Skeletal muscle cell (primary cell): ENCODE measurements around the gene HDAC10.
"Not testable (repeated sequence)": the region's sequence is repeated elsewhere in the genome, so short reads cannot be mapped to it uniquely, and the experiment has no call there.

ENCODE experiments used
- DNase-seq: peaks from one replicate; pipeline ENCODE4 v3.0.0-alpha.2; 2010; ENCODE audit warnings: low read depth
- H3K4me3 ChIP-seq: 2 replicates; pipeline ENCODE4 v1.5.1; 2011; ENCODE audit warnings: low read depth, mild to moderate bottlenecking, control low read depth, low read length, moderate library complexity

The HDAC10 gene

DNA sequence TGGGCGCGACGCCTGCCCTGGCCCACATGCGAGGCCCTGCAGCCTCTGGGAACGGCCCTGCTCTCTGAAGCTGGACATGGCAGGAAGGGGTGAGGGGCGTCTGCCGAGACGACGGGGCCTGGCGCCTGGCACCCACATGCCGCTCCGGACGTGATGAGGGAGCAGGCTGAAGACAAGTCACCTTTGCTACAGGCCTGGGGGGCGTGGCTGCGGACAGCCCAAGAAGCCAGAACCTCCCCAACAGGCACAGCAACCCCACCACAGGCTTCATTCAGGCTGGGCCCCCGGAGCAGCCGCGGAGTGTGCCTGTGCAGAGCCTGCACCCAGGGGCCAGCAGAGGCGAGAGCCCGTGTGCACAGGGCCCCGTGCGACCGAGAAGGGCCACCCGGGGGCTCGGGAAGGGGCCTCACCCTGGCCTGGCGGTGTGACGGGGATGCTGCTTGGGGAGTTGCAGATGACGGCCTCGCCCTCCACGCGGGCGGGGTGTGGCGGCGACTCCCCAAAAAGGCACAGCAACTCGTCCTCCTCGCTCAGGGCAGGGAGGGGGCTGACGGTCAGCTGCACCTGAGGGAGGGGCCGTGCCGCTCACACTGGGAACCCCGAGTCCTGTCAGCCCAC is 35.7 kb upstream of the HDAC10 start:
- DNase-seq: no peak
- H3K4me3 ChIP-seq: no peak overlapping the region

DNA sequence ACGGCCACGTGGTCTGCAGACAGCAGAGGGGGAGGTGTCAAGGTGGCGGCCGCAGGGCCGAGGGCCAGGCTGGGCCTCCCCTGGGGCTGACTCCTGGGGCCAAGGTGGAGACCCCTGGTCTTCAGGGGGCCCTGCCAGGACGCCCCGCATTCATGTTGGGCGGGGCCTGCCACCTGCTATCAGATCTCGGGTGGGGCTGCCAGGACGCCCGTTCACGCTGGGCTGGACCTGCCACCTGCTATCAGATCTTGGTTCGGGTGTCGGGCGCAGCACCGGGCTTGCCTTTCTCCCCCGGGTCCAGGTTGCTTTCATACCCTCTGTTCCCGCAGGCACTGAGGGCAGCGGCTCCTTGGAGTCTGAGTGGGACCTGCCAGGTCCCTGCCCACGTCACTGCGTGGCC is 35.2 kb upstream of the HDAC10 start:
- no peak for DNase-seq
- no peak overlapping the region for H3K4me3 ChIP-seq

DNA sequence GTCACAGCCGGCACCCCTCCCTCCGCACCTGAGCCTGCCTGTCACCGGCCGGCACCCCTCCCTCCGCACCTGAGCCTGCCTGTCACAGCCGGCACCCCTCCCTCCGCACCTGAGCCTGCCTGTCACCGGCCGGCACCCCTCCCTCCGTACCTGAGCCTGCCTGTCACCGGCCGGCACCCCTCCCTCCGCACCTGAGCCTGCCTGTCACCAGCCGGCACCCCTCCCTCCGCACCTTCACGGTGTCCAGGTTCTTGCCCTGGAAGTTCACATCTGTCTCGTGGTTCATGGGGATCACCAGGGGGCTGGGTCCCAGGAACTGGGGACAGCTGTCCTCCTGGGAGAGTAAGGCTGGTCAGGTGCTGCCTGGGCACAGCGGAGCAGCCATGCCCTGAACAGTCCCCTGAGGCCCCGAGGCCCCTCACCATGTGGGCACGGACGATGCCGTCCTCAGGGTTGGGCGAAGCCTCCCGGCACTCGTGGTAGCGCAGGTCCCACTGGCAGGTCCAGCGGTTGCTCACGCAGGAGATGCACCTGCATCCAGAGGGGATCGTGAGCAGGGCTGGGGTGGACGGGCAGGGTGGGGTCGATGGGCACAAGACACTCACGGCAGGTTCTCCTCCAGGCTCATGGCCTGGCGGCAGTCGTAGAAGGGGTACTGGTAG is 34.6 kb upstream of the HDAC10 start:
- H3K4me3 ChIP-seq: no peak overlapping the region

DNA sequence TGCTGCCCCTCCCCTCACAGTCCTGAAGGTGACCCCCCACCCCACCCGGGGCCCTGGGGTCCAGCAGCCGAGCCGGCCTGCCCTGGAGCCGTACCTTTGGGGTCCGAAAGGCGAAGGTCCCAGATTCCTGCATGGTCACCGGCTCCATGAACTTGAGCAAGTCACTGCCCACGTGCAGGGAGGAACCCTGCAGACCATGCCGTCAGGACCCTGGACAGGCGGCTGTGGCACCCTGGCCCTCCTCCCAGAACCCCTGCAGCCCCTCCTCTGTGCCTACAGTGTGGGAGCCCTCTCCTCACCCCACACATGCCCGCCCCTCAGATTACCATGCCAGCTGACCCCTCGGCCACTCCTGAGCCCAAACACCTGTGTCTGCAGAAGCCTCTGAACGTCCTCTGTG is 33.4 kb upstream of the HDAC10 start:
- DNase-seq: no peak
- no peak overlapping the region for H3K4me3 ChIP-seq

More for the DNA sequence above, 34.6 kb upstream of the HDAC10 start:
- DNase-seq: no peak

DNA sequence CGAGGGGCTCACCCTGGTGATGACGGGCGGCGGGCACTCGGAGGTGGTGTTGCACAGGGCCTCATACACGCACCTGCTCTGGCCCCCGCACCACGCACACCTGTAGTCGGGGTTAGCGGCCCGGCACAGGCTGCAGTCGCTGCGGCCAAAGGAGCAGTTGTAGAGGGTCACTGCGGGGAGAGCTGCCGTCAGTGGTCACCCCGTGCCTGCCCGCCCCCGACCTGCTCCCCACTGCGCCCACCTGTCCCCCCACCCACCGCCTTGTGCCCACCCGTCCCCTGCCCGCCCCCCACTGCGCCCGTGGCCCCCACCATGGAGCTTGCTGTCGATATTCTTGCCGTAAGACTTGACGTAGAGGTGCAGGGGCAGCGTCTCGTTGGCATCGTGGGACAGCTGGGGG is 32.8 kb upstream of the HDAC10 start:
- no peak overlapping the region for H3K4me3 ChIP-seq
- no peak for DNase-seq

DNA sequence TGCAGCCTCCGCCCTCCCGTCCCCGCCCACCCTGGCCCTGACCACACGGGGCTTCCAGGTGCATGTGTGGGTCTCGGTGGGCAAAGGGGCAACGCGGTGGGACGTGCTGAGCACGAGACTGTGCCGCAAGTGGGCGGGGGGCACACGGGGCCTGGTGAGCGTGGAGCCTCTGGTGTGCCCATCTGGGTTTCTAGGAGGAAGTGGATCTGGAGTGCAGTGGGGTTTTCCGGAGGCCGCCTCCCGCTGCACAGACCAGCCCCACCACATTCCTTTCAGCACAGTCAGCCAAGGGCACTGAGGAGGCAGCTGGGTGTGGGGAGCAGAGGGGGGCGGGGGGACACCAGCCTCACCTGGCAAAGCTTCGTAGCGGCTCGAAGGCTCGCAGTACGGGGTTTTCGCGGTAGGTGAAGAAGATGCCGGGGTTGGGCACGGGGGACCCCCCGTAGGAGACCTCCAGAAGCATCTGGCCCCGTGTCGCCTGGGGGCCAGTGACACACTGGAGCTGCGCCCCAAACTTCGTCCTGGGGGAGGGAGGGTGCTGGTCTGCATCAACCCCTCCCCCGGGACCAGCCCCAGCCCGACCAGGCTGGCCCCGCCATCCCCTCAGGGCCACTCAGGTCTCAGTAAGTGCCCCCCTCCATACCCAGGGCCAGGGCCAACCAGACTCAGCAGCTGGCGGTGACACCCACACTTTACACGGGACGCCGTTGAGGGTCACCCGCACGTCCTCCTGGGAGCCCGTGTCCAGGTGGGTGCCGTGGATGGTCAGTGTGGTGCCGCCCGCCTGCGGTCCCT is 31.5 kb upstream of the HDAC10 start:
- no peak for DNase-seq
- H3K4me3 ChIP-seq: no peak overlapping the region

DNA sequence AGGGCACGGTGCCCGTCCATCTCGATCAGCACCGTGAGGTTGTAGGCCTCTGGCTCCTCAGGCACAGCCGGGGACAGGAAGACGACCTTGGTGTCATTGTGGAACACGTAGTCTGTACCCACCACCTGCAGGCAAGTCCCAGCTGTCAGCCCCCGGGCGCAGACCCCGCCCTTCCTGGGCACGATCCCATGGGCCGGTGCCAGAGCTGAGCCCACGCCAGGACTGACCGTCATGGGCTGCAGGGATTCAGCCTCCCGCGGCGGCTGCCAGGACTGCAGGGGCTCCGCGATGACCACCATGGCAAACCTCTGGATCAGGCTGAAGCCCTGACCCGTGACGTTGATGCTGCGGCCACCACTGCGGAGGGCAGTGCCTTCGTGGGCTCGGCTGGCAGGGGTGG is 30.9 kb upstream of the HDAC10 start:
- no peak for DNase-seq
- no peak overlapping the region for H3K4me3 ChIP-seq

DNA sequence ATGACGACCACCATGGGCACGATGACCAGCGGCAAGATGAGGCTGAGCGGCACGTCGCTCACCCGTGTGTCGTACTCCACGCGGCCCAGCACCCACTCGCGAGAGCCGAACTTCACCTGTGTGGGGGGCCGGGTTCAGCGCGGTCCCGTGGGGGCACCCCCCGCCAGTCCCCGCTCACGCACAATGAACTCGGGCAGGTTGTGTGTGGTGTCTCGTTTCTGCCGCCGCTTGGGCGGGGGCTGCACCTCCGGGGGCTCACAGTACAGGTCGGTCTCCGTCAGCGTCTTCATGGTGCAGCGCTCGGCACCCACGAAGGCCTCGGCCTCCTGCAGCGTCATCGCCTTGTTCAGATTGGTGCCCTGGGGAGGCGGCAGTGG is 30.3 kb upstream of the HDAC10 start:
- no peak for DNase-seq
- no peak overlapping the region for H3K4me3 ChIP-seq

DNA sequence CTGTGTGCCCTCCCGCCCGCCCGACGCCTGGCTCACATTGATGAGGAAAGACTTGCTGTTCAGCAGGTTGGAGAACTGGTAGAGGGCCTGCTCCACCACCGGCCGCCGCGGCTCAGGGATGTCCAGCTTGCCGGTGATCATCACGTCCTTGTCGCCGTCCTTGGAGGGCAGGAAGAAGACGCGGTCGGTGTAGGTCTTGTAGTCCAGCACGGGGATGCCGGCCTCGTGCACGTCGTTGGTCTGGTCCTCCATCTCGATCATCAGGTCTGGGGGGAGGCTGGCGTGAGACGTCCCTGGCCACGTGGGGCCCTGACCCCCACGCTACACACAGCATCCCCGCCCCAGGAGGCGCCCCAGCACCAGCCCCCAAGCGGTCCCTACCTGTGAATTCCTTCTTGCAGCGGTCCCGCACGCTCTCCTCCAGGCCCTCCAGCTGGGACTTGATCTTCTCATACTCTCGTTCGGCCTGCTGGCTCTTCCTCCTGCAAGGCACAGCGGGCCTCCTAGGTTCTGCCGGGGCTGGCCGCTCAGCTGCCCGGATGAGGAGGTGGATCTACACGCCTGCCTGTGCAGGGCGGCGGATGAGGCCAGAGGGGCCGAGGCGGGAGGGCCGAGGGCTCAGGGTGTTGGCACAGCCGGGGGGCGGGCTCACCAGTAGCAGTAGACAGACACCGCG is 29.8 kb upstream of the HDAC10 start:
- DNase-seq: no peak

DNA sequence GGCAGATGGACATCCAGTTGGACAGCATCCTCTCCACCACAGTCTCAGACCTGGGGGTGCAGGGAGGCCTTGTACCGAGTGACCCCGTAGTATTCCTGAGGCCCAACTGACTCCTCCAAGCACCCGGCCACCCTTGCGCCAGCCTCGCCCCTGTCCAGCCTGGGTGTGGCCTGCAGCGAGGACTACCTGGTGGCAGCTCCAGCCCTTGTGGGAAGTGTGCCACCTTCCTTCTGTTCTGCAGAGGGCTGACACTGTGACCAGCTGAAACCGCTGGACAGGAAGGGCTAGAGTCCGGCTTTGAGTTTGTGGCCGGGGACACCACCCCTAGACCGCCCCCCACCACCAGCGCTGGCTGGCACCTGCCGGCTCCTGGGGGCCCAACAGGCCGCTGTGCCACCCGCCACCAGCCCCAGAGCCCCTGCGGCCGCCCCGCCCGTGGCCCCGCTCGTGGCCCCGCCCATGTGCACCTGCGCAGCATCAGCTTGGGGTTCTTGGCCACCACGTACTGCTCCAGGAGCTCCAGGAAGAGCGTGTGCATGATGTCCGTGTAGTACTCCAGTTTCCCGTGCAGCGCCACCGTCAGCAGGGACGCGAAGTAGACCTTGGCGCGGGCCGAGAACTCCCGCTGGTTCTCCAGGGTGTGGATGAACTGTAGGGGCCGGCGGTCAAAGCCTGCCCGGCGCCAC is 29.1 kb upstream of the HDAC10 start:
- no peak for DNase-seq
- H3K4me3 ChIP-seq: no peak overlapping the region

More for the DNA sequence above, 29.8 kb upstream of the HDAC10 start:
- H3K4me3 ChIP-seq: no peak overlapping the region

DNA sequence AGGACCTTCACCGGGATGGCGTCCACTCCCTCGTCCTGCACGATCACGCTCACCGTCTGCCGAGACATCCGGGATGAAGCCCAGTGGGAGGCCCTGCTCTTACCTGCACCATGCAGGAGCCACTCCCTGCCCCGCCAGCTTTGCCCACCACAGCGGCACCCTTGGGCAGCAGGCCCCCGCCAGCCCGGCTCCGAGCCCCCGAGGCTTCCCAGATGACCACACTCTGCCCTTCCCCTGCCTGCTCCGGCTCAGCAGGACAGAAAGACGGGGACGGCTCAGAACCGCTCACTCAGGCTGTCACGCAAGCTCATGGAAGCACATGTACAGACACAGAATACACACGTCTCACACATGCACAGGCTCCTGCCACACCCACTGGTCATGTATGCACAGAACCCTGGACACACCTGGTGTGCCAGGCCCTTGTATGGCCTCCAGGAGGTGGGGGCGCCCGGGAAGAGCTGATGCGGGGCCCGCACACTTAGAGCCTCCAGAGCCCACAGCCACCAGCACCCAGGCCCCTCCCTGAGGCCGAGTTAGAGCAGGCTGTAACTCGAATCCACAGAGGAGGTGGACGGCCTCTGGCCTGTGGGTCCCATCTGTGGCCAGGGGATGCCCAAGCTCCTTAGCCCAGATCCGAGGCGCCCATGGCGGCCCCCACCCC is 28.0 kb upstream of the HDAC10 start:
- no peak for DNase-seq
- no peak overlapping the region for H3K4me3 ChIP-seq

DNA sequence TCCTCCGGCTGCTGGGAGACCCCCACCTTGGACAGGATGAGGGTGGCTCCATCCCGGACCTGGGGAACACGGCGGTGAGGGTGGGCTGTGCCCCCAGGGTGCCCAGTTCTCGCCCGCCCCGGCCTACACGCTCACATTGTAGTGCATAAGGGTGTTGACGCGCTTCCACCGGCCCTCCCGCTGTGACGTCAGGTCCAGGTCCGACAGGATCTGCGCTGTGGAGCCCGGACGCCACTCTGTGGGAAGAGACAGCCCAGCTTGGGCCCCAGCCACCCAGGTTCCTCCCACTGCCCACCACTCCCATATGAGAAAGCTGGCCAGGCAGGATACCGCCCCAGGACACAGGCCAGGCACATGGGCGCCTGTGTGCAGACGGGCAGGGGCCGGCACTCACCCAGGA is 27.4 kb upstream of the HDAC10 start:
- H3K4me3 ChIP-seq: no peak overlapping the region
- DNase-seq: no peak

DNA sequence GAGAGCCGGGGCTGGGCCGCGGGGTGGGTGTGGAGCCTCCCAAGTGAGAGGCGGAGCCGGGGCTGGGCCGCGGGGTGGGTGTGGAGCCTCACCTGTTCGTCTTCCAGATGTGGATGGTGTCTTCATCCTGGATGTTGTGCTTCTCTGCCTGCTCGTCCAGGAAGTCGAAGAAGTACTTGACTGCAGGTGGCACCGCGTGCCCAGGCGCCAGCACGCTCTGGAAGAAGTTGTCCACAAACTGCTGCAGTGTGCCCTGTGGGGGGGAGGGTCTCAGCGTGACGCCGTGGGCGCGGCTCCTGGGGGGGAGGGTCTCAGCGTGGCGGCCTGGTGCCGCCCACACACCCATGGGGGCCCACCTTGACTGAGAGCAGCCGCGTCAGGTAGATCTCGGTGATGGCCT is 26.7 kb upstream of the HDAC10 start:
- DNase-seq: no peak
- no peak overlapping the region for H3K4me3 ChIP-seq

DNA sequence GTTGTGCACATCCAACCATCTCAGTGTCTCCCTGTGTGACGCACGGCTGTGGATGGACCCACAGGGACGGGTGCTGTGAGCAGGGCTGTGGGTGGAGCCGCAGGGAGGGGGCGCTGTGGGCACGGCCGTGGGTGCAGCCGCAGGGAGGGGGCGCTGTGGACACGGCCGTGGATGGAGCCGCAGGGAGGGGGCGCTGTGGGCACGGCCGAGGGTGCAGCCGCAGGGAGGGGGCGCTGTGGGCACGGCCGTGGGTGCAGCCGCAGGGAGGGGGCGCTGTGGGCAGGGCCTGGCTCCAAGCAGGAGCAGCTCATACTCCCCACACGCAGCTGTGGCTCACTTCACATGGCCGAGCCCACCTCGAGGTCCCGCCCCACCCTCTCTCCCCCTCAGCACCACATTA is 25.1 kb upstream of the HDAC10 start:
- no peak overlapping the region for H3K4me3 ChIP-seq
- no peak for DNase-seq

DNA sequence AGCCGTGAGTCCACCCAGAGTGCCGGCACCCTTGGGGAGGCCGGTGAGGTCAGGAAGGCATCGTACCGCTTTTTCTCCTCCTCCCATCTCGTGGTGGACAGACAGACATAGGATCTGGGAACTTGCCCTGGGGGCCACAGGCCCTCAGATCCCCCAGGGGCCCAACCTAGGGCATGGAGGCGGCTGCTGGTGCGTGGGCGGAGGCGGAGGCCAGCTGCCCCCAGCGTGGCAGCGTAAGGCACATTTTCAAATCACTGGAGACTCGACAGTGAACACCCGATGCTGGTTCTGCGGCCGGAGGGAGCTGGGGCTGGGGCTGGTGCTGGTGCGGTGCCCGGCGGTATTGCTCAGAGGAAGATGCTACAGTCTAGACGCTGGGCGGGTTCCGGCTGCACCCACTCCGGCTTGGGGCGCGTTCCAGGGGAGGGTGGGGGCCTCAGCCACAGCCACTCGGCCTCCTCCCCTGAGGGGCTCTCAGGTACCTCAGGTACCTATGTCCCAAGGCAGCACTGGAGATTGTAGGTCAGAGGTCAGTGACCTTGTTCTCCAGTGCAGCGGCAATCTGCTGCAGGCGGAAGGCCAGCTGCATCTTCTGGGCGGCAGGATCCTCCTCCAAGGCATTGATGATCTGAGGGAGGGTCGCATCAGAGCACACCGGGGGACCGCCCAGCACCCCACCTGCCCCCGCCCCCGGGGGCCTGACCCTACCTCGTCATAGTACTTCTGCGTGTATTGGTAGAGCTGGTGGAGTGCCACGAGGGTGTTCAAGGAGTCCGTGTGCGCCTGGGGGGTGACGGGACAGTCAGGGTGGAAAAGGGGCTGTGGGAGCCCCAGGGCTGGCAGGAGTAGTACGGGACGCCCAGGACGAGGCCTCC is 24.4 kb upstream of the HDAC10 start:
- no peak overlapping the region for H3K4me3 ChIP-seq

DNA sequence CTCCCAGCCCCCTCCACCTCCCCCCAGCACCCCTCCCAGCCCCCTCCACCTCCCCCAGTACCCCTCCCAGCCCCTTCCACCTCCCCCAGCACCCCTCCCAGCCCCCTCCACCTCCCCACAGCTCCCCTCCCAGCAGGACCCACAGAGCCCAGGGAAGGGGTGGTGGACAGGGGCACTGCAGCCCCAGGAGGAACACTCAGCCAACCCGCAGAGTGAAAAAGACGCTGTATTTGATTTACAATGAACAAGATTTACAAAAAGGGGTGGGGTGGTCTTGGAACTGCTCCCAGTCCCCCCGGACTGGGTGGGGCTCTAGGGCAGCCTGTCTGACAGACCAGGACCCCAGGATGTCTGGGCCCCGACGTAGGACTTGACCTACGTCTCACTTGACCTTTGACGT is 23.7 kb upstream of the HDAC10 start:
- no peak overlapping the region for H3K4me3 ChIP-seq
- no peak for DNase-seq

More for the DNA sequence above, 24.4 kb upstream of the HDAC10 start:
- no peak for DNase-seq

DNA sequence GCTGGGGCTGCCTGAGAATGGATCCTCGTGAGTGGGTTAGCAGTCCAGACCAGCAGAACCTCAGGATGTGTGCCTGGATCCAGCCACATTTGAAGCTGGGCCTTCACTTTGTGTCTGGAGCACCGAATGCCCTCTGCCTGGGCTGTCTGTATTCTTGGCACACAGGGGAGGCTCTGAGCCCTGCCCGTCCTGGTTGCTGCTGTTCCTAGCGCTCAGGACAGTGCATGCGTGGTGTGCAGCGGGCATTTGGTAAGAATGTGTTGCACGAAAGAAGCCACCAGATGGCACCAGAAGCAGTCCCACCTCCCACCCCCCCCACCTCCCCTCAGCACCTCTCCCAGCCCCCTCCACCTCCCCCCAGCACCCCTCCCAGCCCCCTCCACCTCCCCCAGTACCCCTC is 23.2 kb upstream of the HDAC10 start:
- no peak for DNase-seq
- H3K4me3 ChIP-seq: no peak overlapping the region

DNA sequence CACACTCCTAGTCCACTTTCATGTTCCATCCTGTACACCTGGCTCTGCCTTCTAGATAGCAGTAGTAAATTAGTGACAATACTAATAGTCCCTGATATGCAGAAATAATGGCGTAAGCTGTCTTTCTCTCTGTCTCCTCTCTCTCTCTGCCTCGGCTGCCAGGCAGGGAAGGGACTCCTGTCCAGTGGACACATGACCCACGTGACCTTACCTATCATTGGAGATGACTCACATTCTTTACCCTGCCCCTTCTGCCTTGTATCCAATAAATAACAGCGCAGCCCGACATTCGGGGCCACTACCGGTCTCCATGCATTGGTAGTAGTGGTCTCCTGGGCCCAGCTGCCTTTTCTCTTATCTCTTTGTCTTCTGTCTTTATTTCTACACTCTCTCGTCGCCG is 22.7 kb upstream of the HDAC10 start:
- DNase-seq, H3K4me3 ChIP-seq: not testable (repeated sequence)
